HG03520 (cell line): ENCODE data around the gene CNTNAP2.
"Not testable (repeated sequence)": the region's sequence is repeated elsewhere in the genome, so short reads cannot be mapped to it uniquely, and the experiment has no call there.

ENCODE experiments used
- ATAC-seq: cut with Tn5 transposase; IDR thresholded peaks from one replicate; pipeline ENCODE4 v1.9.1; 2021; ENCODE audit warnings: mild to moderate bottlenecking, moderate library complexity; ENCODE audit not compliant: unreplicated experiment

CNTNAP2 gene

DNA sequence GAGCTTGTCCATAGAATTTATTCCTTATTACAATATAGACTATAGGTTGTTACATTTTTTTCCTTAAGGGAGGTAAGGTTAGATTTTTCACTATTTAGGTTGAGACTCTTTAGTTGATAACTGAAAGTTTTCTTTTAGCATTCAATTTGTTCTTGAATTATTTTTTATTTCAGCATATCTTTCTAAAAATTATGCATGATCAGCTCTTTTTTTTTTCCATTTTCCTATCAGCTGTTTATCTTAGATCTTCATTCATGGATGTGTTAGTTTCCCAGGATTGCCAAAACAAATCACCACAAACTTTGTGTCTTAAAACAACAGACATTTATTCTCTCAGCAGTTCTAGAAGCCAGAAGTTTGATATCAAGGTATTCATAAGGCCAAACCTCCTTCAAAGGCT is 1558.1 kb downstream of the CNTNAP2 start:
- no peak for ATAC-seq

DNA sequence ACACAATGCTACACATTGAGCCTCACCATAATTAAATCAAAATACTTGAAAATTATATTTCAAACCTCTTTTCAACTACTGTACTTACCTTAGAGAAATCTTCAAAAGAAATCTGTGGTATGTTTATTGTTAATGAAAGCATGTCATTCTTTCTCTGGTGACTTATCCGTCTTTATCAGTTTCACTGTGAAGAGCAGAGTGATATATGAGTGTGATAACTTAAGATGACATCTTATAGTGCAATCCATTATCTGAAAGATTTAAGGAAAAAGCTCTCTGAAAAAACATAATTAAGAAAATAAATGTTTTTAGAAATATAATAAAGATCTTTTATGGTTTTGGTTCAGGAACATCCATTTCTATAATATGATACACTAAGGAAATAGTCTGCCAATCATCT is 1562.3 kb downstream of the CNTNAP2 start:
- no peak for ATAC-seq

DNA sequence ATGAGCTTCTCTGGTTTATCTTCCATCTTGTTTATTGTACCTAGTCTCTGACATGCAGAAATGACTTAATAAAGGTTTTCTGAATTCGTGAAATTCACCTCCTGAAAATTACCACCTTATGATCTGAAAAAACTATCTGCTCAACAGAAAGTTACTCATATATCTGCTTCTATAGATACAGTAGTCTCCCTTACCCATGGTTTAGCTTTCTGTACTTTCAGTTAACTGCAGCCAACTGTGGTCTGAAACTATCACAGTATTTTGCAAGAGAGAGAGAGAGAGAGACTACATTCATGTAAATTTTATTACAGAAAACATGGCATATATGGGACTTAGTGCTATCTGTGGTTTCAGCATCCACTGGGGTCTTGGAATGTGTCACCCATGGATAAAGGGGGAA is 1564.9 kb downstream of the CNTNAP2 start:
- no peak for ATAC-seq

DNA sequence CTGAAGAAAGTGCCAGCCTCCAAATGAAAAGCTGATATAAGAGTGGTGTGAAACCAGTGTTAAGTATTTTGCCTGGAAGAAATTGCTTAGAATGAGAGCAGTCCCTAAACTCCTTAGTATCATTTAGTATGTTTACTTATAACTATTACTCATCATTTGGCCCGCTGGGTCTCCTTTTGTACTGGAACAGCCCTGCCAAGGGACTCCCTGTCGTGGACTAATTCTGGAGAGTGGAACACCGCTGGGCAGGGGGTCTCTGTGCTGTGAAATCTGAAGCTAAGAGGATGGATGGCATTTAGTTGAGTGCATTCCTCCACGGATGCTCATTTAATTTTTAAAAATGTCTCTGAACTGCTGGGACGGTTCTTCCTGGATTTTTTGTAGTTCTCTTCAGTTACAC is 1584.1 kb downstream of the CNTNAP2 start:
- no peak for ATAC-seq

DNA sequence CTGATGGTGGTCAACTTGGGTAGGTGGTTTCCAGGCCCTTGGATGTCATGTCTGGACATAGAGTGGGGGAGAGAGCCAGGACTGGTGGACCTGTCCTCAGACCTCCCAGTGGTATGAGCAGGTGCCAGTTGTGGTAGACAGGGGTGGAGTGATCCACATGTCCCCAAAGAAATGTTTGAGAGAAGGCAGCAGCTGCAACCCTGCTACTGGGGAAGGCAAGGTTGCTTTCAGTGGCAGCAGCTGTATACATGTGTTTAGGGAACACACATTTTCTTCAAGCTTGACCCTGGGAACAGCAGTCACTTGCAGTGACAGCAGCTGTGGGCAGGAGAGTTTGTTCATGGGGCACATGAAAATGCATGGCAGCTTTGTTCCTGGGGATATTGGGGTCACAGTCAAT is 1591.3 kb downstream of the CNTNAP2 start:
- ATAC-seq = no peak

DNA sequence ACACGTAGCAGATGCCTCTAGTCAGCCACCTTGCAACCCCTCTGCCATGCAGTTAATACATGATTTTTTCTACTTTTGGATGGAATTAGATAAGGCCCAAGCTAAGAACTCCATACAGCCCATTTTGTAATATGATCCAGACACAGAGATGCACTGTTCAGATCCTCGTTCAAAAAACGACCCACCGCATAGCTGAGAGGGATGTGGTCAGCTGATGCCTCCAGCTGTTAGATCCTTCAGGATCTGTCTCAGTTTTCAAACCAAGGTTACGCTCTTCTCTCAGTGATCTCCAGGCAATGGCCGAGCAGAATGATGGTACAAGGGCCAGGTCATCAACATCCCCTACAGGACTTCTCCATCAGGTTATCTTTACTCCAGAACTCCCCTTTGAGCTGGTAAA is 1592.3 kb downstream of the CNTNAP2 start:
- no peak for ATAC-seq

DNA sequence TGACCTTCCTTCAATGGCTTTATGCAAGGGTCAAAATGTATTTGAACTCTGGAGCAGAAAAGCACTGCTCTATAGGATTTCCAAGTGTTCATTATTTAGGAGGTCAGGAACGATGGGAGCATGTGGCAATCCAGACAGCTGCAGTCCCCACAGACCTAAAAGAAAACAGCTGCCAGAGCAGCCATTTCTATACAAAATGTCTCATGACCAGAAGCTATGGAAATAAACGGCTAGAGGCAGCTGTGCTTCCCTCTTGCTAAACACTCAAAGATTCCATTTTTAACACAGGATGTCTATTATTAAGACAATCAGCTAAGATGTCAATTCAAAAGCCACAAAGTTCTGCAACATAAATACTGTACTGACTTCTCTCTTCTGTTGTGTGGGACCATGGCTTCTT is 1594.8 kb downstream of the CNTNAP2 start:
- no peak for ATAC-seq

DNA sequence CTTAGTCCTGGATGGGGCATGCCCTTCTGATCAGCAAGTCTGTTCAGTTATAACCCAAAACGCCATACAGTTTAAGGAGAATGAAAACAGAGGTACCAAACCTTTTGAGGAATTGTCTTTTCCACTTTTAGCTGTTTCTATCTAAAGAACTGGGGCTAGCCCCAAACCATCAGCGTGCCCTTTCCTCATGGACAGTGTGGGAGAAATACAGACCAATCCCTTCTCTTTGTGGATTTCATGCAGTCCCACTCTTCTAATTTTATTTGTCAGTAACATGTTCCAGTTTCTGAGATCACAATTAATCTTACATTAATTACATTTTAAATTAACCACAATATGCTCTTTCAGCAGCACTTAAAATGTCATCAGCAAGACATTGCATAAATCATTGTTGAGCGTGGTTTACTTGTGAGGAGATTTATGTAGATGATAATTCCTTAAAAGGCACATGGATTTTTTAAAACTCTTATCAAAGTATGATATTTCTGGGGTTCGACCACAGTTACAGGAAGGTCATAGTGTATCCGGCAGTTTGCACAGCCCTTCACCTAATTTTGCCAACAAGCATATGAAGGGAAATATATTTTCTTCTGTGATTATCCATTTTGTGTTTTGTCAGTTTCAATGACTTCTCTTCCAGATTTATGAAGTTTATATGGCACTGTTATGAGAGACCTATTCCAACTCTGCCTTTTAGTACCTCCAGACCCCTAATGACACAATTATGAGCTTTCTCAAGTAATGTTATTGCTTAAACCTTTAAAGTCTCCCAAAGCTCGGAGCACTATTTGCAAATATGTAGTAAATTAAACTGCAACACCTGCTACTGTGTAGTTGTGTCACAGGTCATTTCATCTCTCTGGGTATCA is 1605.6 kb downstream of the CNTNAP2 start:
- ATAC-seq = no peak

DNA sequence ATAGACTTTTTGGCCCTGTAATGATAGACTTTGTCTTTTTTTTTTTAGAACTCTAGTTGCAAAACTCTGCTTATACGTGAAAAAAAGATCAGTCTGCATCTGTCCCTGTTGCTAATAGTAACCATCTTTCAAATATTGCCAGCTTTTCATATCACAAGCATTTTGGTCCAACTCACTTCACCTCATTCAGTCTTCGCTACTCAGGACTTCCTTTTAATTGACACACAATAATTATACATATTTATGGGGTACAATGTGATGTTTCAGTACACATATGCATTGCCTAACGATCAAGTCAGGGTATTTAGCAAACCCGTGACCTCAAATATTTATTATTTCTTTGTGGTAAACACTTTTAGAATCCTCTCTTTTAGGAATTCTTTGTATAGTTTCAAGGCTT is 1606.9 kb downstream of the CNTNAP2 start:
- ATAC-seq = no peak

DNA sequence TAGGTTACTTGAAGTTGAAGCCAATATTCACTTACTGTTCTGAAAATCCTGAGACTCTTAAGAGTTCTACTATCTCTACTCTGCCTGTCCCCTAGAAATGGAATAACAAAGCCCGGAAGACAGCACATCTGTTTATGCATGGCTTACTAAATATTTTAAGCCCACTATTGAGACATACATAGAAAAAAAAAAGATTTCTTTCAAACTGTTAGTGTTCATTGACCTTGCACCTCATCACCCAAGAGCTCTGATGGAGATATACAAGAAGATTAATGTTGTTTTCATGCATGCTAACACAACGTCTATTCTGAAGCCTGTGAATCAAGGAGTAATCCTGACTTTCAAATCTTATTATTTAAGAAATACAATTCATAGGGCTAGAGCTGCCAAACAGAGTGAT is 1614.7 kb downstream of the CNTNAP2 start:
- ATAC-seq = no peak

DNA sequence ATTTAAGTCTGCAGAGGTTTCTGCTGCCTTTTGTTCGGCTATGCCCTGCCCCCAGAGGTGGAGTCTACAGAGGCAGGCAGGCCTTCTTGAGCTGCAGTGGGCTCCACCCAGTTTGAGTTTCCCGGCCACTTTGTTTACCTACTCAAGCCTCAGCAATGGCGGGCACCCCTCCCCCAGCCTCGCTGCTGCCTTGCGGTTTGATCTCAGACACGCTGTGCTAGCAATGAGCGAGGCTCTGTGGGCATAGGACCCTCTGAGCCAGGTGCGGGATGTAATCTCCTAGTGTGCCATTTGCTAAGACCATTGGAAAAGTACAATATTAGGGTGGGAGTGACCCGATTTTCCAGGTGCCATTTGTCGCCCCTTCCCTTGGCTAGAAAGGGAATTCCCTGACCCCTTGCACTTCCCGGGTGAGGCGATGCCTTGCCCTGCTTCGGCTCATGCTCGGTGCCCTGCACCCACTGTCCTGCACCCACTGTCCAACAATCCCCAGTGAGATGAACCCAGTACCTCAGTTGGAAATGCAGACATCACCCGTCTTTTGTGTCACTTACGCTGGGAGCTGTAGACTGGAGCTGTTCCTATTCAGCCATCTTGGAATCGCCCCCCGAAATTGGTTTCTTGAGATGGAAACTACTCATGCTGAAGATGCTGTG is 1621.1 kb downstream of the CNTNAP2 start:
- not testable (repeated sequence) for ATAC-seq

DNA sequence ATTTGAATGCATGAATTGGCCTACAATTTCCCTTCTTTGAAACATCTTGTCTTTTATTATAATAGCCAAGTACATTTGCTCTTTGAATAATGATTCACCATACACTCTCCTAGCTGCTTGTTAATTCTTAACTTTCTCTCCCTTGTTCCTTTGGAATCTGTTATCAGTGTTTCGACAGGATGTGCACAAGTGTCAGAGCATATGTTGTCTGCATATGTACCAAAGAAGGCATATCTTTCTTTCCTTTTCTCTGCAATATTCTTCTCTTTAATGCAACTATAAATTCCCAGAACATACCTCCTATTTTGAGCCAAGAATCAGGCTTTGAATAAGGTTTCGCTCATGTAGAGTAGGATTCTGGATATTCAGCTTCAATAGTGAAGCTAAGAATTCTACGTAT is 1625.7 kb downstream of the CNTNAP2 start:
- no peak for ATAC-seq

DNA sequence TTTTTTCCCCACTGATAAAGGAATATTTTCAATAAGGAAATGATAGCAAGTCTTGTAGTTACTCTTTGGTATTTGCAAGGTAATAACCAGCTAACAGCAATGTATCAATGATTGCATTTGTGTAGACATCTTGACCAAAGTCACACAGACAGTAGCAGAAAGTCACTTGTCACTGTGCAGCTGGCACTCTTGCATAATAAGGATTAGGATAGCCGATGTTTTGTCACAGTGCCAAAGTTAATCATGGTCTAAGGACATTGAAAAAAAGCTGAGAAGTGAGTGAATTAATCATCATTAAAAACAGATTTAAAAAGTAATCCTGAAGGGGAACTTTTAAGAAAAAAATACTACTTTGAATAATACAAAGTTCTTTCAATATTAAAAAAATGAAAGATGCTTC is 1639.7 kb downstream of the CNTNAP2 start:
- ATAC-seq = no peak

DNA sequence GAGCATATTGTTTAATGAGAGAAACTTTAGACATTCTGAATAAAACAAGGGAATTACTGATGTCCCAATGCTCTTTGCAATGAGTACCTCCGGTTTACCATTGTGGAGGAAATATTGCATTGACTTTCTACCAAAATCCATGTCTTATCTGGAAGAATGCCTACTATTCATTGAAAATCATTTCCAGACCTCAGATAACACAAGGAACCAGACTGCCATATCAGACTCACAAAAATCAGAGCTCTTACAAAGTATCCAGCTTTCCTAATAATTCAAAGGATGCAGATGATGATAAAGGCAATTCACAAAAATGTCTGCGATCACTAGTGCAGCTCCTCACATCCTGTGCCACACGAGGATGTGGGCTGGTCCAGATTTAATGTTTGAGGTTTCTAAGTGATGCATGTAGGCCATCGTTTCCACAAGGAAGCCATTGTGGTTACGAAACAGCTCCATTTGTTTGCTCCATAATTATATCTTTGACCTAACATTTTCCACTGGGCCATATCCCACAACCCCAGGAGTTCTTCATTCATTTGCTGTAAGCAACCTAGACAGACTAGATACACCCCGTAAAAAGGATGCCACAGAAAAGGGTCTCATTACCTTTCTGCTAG is 1642.8 kb downstream of the CNTNAP2 start:
- no peak for ATAC-seq

DNA sequence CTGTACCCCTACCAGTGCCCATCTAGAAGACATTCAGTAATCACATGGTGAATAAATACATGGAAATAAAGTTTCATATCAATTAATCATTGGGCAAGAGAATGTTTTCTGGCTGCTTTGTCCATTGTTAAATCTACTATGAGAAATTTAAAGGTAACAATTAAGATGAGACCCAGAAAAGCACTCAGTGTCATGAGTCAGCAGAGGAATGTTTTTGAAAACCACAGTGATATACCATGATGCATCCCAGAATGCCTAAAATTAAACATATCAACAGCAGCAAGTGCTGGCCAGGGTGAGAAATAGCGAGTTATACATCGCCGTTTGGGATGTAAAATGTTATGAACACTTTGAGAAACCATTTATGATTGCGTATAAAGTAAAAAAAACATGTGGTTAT is 1648.7 kb downstream of the CNTNAP2 start:
- no peak for ATAC-seq

DNA sequence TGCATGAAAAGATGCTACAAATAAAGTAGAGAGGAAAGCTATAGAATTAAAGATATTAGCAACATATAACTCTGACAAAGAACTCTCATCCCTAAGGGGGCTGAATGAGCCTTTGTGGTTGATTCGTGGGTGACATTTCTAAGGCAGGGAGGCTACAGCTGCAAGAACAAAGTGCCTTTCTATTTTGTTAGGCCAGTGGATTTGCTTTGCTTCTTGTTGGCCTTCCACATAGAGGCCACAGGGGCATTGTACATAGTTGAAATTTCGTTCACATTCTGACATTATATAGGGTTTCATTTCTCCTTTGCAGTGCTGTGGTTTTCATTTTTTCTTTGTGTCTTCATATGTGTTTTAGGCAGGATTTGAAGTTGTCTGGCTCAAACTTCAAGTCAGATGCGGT is 1654.7 kb downstream of the CNTNAP2 start:
- ATAC-seq = no peak

DNA sequence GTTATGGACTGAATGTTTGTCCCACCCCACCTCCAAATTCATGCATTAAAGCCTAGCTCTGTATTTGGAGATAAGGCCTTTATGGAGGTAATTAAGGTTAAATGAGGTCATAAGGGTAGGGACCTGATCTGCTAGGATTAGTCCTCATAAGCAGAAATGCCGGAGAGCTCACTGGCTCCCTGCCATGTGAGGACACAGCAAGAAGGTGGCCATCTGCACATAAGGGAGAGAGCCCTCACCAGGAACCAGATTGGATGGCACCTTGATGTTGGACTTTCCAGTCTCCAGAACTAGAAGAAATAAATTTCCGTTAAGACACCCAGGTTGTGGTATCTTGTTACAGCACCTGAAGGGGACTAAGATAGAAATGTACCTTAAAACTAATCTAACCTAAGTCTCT is 1657.9 kb downstream of the CNTNAP2 start:
- no peak for ATAC-seq

DNA sequence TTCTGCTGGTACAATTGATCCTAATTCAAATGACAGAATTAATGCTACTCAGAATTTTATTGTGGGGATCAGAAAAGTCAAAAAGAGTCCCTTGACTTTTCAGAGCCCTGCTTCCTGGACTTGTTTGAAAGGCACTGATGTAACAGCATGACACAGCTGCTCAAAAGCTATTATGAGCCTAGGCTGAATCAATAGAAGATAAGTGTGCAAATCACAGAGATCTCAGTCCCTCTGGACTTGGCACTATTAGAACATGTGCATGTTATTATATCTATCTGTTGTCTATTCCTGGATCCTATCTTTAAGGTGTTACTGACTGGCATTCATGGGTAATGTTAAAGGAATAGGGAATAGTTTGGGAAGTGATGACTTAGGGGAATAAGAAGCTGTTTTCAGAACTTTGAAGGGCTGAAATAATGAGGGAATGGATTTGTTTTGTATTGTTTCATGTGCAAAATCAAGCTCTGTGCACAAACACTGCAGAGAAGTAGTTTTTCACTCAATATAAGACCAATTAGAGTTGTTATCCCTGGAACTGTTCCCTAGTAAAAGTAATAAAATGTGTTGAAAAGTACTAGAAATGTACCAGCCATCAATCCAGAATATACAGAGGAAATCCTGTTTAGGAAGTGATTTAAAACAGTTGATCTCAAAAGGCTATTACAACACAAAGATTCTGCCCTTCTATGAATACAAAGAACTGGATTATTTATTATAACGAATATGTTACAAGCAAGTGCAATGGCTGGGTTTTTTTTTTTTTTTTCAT is 1659.1 kb downstream of the CNTNAP2 start:
- ATAC-seq = no peak

DNA sequence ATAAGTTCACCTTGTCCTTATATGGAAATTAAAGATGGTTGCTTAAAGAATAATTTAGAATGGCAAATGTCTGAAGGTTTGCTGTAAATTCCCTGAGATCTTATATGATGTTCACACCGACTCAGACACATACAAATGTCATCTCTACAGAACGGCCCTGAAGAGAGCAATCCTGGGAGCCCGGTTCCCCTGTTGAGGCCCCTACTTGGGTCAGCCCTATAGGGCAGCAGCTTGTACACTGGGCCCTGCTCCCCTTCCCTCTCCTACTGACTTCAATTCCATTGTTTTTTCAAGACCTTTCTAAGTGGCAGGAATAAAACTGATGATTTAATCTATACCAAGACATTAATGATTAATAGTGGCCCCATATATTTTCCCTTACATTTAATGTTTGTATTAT is 1660.7 kb downstream of the CNTNAP2 start:
- ATAC-seq = no peak

DNA sequence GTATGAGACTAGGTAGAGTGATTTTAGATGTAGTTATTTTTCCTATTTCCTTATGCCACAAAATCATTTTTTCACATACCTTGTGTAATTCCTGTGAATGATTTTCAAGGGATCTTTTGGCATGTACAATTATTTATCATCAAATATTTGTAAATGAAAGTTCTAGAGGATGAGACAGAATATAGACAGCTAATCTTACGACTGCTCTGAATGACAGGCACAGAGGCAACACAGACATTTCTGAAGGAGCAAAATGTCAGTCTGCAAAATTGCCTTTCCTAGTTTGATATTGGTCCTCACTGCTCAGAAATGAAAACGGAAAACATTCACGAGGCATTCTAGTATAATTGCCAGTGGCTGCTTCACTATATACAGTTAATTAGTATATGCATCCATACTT is 1663.3 kb downstream of the CNTNAP2 start:
- ATAC-seq = no peak

DNA sequence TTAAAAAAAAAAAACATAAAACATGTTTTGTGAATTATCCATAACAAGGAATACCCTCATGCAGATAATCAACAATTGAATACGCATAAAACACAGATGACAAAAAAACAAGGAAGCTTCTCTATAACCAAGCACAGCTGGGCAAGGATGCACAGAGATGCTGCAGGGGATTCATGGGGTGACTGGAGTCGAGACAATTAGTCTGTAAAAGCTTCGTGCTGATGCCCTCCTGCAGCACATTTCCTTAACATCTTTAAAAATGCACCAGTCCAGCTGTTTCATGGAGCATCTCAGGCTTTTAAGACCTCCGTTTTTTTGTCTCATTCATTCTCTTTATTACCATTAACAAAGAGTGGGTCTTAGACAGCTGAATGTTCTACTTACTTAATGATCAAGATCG is 1680.0 kb downstream of the CNTNAP2 start:
- ATAC-seq = no peak
